Neural progenitor cell (in vitro differentiated cells): ENCODE measurements around the gene ACER2. TPM values are rescaled to one million over a fixed set of nuclear protein-coding genes. Genes with fewer than 3 reads are reported as not detected.
"Not testable (repeated sequence)": the region's sequence is repeated elsewhere in the genome, so short reads cannot be mapped to it uniquely, and the experiment has no call there.

Experiments used
- DNase-seq: peaks from one replicate; pipeline ENCODE4 v3.0.0-alpha.2; 2016; ENCODE audit warnings: low spot score
- H2AFZ ChIP-seq: fragments of 200-600 bp; sonication (generic); replicated peaks from 2 replicates; pipeline ENCODE4 v1.6.1; 2016; ENCODE audit warnings: antibody characterized with exemption
- H3F3A ChIP-seq: fragments of 200-600 bp; sonication (generic); 2 replicates; pipeline ENCODE4 v1.6.1; 2016; ENCODE audit warnings: antibody characterized with exemption, low read depth
- H3K27ac ChIP-seq: fragments of 200-600 bp; sonication (generic); 2 replicates; pipeline ENCODE4 v1.5.1; 2016; ENCODE audit warnings: mild to moderate bottlenecking
- H3K27me3 ChIP-seq: fragments of 200-600 bp; sonication (generic); 2 replicates; pipeline ENCODE4 v1.6.1; 2016; ENCODE audit warnings: mild to moderate bottlenecking, moderate library complexity
- H3K36me3 ChIP-seq: fragments of 200-600 bp; sonication (generic); 2 replicates; pipeline ENCODE4 v1.5.1; 2016
- H3K4me1 ChIP-seq: fragments of 200-600 bp; sonication (generic); 2 replicates; pipeline ENCODE4 v1.6.1; 2016; ENCODE audit warnings: mixed run types
- H3K4me2 ChIP-seq: fragments of 200-600 bp; sonication (generic); 2 replicates; pipeline ENCODE4 v1.6.1; 2016
- H3K4me3 ChIP-seq: fragments of 200-600 bp; sonication (generic); 2 replicates; pipeline ENCODE4 v1.5.1; 2016
- H3K79me2 ChIP-seq: fragments of 200-600 bp; sonication (generic); 2 replicates; pipeline ENCODE4 v1.6.1; 2016; ENCODE audit warnings: low read depth
- H3K9ac ChIP-seq: fragments of 200-600 bp; sonication (generic); 2 replicates; pipeline ENCODE4 v1.6.1; 2016
- H3K9me3 ChIP-seq: fragments of 200-600 bp; sonication (generic); 2 replicates; pipeline ENCODE4 v1.5.1; 2016; ENCODE audit warnings: low read depth
- H4K20me1 ChIP-seq: fragments of 200-600 bp; sonication (generic); 2 replicates; pipeline ENCODE4 v1.6.1; 2016; ENCODE audit warnings: low read depth
- H3K27ac Mint-ChIP-seq: 3 replicates; pipeline ENCODE4 v1.8.0; 2021; ENCODE audit warnings: mixed read lengths
- H3K27me3 Mint-ChIP-seq: 2 replicates; pipeline ENCODE4 v1.8.0; 2022; ENCODE audit warnings: low read depth, mild to moderate bottlenecking, inconsistent platforms, moderate library complexity, mixed read lengths; ENCODE audit not compliant: insufficient read depth
- H3K36me3 Mint-ChIP-seq: 3 replicates; pipeline ENCODE4 v1.8.0; 2021; ENCODE audit warnings: mixed read lengths
- H3K4me1 Mint-ChIP-seq: 3 replicates; pipeline ENCODE4 v1.8.0; 2021; ENCODE audit warnings: mixed read lengths
- H3K4me3 Mint-ChIP-seq: 3 replicates; pipeline ENCODE4 v1.8.0; 2021; ENCODE audit warnings: mild to moderate bottlenecking, moderate library complexity, mixed read lengths
- H3K9me3 Mint-ChIP-seq: 3 replicates; pipeline ENCODE4 v1.8.0; 2020; ENCODE audit warnings: mixed read lengths
- CTCF ChIP-seq: fragments of 200-600 bp; sonication (generic); IDR thresholded peaks from 2 replicates; pipeline ENCODE4 v1.5.1; 2017; ENCODE audit warnings: antibody characterized with exemption, mild to moderate bottlenecking
- EZH2 ChIP-seq: fragments of 200-600 bp; sonication (generic); IDR thresholded peaks from 2 replicates; pipeline ENCODE4 v1.6.1; 2017; ENCODE audit warnings: antibody characterized with exemption, mild to moderate bottlenecking, moderate library complexity
- EZH2phosphoT487 ChIP-seq: fragments of 200-600 bp; sonication (generic); IDR thresholded peaks from 2 replicates; pipeline ENCODE4 v1.6.1; 2017; ENCODE audit warnings: antibody characterized with exemption
- total RNA-seq: library from RNA; depleted of rRNA; stranded (reverse); fragments of >200 nt; gene quantifications from 2 replicates; pipeline ENCODE4 v1.2.3, GENCODE V29; 2015; ENCODE audit warnings: low replicate concordance

The ACER2 gene
- total RNA-seq, 1 donor from 2014 or later: 5.6 TPM

GRCh38 chr9:19387317-19387716, 21.5 kb upstream of the ACER2 start:
- Histone ChIP-seq H3K27ac (no peak overlapping the region), H3K4me2 (no peak overlapping the region), H2AFZ (no peak overlapping the region), H4K20me1 (no peaks in the 10 kb centered on the region), H3K4me1 (no peaks in the 10 kb centered on the region), H3K79me2 (no peaks in the 10 kb centered on the region), H3K9me3 (no peaks in the 10 kb centered on the region), H3K36me3 (no peaks in the 10 kb centered on the region), H3K9ac (no peak overlapping the region), H3K27me3 (no peaks in the 10 kb centered on the region), H3F3A (no peaks in the 10 kb centered on the region), H3K4me3 (no peak overlapping the region)
- no peaks in the 10 kb centered on the region for H3K27me3 Mint-ChIP-seq
- H3K36me3 Mint-ChIP-seq: no peaks in the 10 kb centered on the region
- H3K4me3 Mint-ChIP-seq: no peak overlapping the region
- DNase-seq: no peak
- no peaks in the 10 kb centered on the region for H3K9me3 Mint-ChIP-seq
- H3K4me1 Mint-ChIP-seq: no peaks in the 10 kb centered on the region
- no peak overlapping the region for H3K27ac Mint-ChIP-seq
- TF ChIP-seq EZH2phosphoT487 (no peak), EZH2 (no peak), CTCF (no peak)

- H3K4me2 ChIP-seq, H3K4me3 ChIP-seq, H3K4me3 Mint-ChIP-seq, H3K36me3 Mint-ChIP-seq, H3K36me3 ChIP-seq, H3K27ac ChIP-seq, H3K9me3 ChIP-seq, H3F3A ChIP-seq, H3K27me3 ChIP-seq, H4K20me1 ChIP-seq, H2AFZ ChIP-seq, H3K27me3 Mint-ChIP-seq, H3K9me3 Mint-ChIP-seq, H3K9ac ChIP-seq, H3K4me1 Mint-ChIP-seq, H3K79me2 ChIP-seq, DNase-seq, H3K27ac Mint-ChIP-seq, H3K4me1 ChIP-seq: not testable (repeated sequence)
Measured at GRCh38 chr9:19389539-19389938, 19.3 kb upstream of the ACER2 start.

GRCh38 chr9:19397845-19398244, 11.0 kb upstream of the ACER2 start:
- no peak overlapping the region for H3K9ac ChIP-seq
- H3K27ac ChIP-seq: no peak overlapping the region
- H3K4me2 ChIP-seq: no peak overlapping the region
- Mint-ChIP-seq H3K27ac (no peak overlapping the region), H3K36me3 (no peaks in the 10 kb centered on the region), H3K27me3 (peaks cover 11% of the 10 kb centered on the region), H3K4me3 (no peak overlapping the region), H3K4me1 (no peaks in the 10 kb centered on the region), H3K9me3 (peaks cover 9% of the 10 kb centered on the region)
- H3K36me3 ChIP-seq: no peaks in the 10 kb centered on the region
- no peaks in the 10 kb centered on the region for H3K4me1 ChIP-seq
- no peaks in the 10 kb centered on the region for H3K9me3 ChIP-seq
- H3K4me3 ChIP-seq: no peak overlapping the region
- no peak overlapping the region for H2AFZ ChIP-seq
- H4K20me1 ChIP-seq: no peaks in the 10 kb centered on the region
- TF ChIP-seq EZH2phosphoT487: no peak
- TF ChIP-seq CTCF: no peak
- TF ChIP-seq EZH2: no peak
- no peak for DNase-seq
- H3K79me2 ChIP-seq: no peaks in the 10 kb centered on the region
- no peaks in the 10 kb centered on the region for H3K27me3 ChIP-seq
- H3F3A ChIP-seq: no peaks in the 10 kb centered on the region

GRCh38 chr9:19403231-19403630, 5.6 kb upstream of the ACER2 start:
- not testable (repeated sequence) for H3K27me3 Mint-ChIP-seq, H3K9ac ChIP-seq, DNase-seq

More at GRCh38 chr9:19403231-19403630, 5.6 kb upstream of the ACER2 start:
- not testable (repeated sequence) for H3K27me3 ChIP-seq, H3K27ac ChIP-seq, H3K4me3 ChIP-seq, H3K27ac Mint-ChIP-seq, H3K9me3 ChIP-seq, H3K4me2 ChIP-seq, H3K4me1 Mint-ChIP-seq, H4K20me1 ChIP-seq, H3K36me3 Mint-ChIP-seq, H3K4me1 ChIP-seq, H3K79me2 ChIP-seq, H2AFZ ChIP-seq, H3F3A ChIP-seq, H3K4me3 Mint-ChIP-seq, H3K36me3 ChIP-seq
- H3K9me3 Mint-ChIP-seq: peaks cover 12% of the 10 kb centered on the region
